ENCODE results near the gene RBM33.

DNA sequence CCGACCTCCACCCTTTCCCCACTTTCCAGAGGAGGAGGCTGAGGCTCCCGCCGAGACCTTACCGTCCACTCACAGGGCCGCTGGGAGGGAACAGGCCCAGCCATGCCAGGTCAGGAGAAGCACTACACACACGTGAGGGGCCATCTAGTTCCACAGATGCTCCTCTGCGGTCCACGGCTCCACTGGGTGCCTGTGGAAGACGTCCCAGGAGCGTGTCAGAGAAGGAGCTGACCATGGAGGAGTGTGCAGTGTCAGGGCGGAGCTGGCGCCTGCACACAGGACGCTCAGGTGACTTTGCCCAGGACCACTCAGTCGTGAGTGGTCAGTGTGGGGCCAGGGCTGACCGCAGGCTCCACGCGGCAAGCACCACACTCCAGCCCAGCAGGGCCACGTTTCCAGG, 175.8 kb downstream of the RBM33 start:
- TF ChIP-seq CTCF (IDR thresholded peaks at IDR 0.05) (no peak), EP300 (IDR thresholded peaks at IDR 0.05; ENCODE audit: low read depth) (no peak), POLR2A (IDR thresholded peaks at IDR 0.05) (no peak), POLR2AphosphoS5 (IDR thresholded peaks at IDR 0.05) (no peak)
